WTC11 (cell line): ENCODE measurements around the gene ZFP69B. TPM values are rescaled to one million over a fixed set of nuclear protein-coding genes. Genes with fewer than 3 reads are reported as not detected.
"Not testable (repeated sequence)": the region's sequence is repeated elsewhere in the genome, so short reads cannot be mapped to it uniquely, and the experiment has no call there.

Experiments used
- ATAC-seq: fragments of 200-7000 bp; cut with Tn5 transposase; 2 replicates; pipeline ENCODE4 v1.10.0; 2021; ENCODE audit warnings: mild to moderate bottlenecking, moderate library complexity
- CTCF ChIA-PET: fragments of 300-600 bp; sonication (Branson Sonifier 250); formaldehyde crosslinking; loops from one replicate; lab custom pipeline; 2021; ENCODE audit warnings: antibody characterized with exemption; lab: Charles Lee
- POLR2A ChIA-PET: fragments of 350-600 bp; sonication (Branson Sonifier 250); formaldehyde crosslinking; loops from one replicate; lab custom pipeline; 2021; ENCODE audit warnings: antibody characterized with exemption; lab: Charles Lee
- DNase-seq: peaks from one replicate; pipeline ENCODE4 v3.0.0; 2021; ENCODE audit warnings: low spot score
- H3K27ac Mint-ChIP-seq: 2 replicates; pipeline ENCODE4 v1.8.0; 2021; ENCODE audit warnings: mixed read lengths
- H3K27me3 Mint-ChIP-seq: 2 replicates; pipeline ENCODE4 v1.8.0; 2021; ENCODE audit warnings: low read depth, mild to moderate bottlenecking, moderate library complexity, mixed read lengths
- H3K36me3 Mint-ChIP-seq: 2 replicates; pipeline ENCODE4 v1.8.0; 2021; ENCODE audit warnings: mixed read lengths
- H3K4me1 Mint-ChIP-seq: 2 replicates; pipeline ENCODE4 v1.8.0; 2022; ENCODE audit warnings: mixed read lengths
- H3K4me3 Mint-ChIP-seq: 2 replicates; pipeline ENCODE4 v1.8.0; 2021; ENCODE audit warnings: mild to moderate bottlenecking, moderate library complexity, mixed read lengths
- H3K9me3 Mint-ChIP-seq: 2 replicates; pipeline ENCODE4 v1.8.0; 2021; ENCODE audit warnings: mixed read lengths
- ELF4 ChIP-seq: sonication (generic); formaldehyde crosslinking; IDR thresholded peaks from 2 replicates; pipeline ENCODE4 v1.8.1; 2022; ENCODE audit warnings: low read depth, mild to moderate bottlenecking, moderate library complexity, missing genetic modification reagents
- EMX1 ChIP-seq: fragments of 250-450 bp; sonication (Bioruptor Pico); IDR thresholded peaks from 2 replicates; pipeline ENCODE4 v1.8.0; 2021; ENCODE audit warnings: mild to moderate bottlenecking
- GTF2I ChIP-seq: fragments of 250-450 bp; sonication (Bioruptor Pico); conservative IDR thresholded peaks from 2 replicates; pipeline ENCODE4 v1.4.0; 2021; ENCODE audit warnings: mild to moderate bottlenecking
- JAZF1 ChIP-seq: fragments of 250-450 bp; sonication (Bioruptor Pico); IDR thresholded peaks from 2 replicates; pipeline ENCODE4 v1.9.0; 2021; ENCODE audit warnings: moderate library complexity, mild to moderate bottlenecking, inconsistent platforms
- JUN ChIP-seq: sonication (generic); formaldehyde crosslinking; IDR thresholded peaks from 2 replicates; pipeline ENCODE4 v1.8.0; 2023; ENCODE audit warnings: mild to moderate bottlenecking, missing genetic modification reagents
- NR1H2 ChIP-seq: sonication (generic); formaldehyde crosslinking; IDR thresholded peaks from 2 replicates; pipeline ENCODE4 v1.9.0; 2021; ENCODE audit warnings: mild to moderate bottlenecking, moderate library complexity, missing genetic modification reagents
- OVOL2 ChIP-seq: fragments of 250-450 bp; sonication (Bioruptor Pico); IDR thresholded peaks from 2 replicates; pipeline ENCODE4 v1.9.0; 2021; ENCODE audit warnings: mild to moderate bottlenecking, borderline replicate concordance
- ZNF138 ChIP-seq: sonication (generic); formaldehyde crosslinking; conservative IDR thresholded peaks from 2 replicates; pipeline ENCODE4 v1.8.1; 2022; ENCODE audit warnings: mild to moderate bottlenecking, moderate library complexity, missing genetic modification reagents
- ZNF263 ChIP-seq: sonication (generic); formaldehyde crosslinking; IDR thresholded peaks from 2 replicates; pipeline ENCODE4 v1.8.1; 2022; ENCODE audit warnings: low read depth, mild to moderate bottlenecking, moderate library complexity, missing genetic modification reagents
- ZNF416 ChIP-seq: fragments of 250-450 bp; sonication (Bioruptor Pico); IDR thresholded peaks from 2 replicates; pipeline ENCODE4 v1.9.0; 2021; ENCODE audit warnings: mild to moderate bottlenecking, inconsistent platforms
- total RNA-seq: library from RNA; stranded (reverse); gene quantifications from 3 replicates; pipeline ENCODE4 v1.2.3, GENCODE V29; 2021
- TF ChIP-seq, protein P1 (sequence below): fragments of 250-450 bp; sonication (Bioruptor Pico); IDR thresholded peaks from 2 replicates; pipeline ENCODE4 v2.1.2; 2022; ENCODE audit warnings: mild to moderate bottlenecking, moderate library complexity
- TF ChIP-seq, protein P2 (sequence below): sonication (generic); formaldehyde crosslinking; IDR thresholded peaks from 2 replicates; pipeline ENCODE4 v1.8.0; 2022; ENCODE audit warnings: mild to moderate bottlenecking, missing genetic modification reagents
- TF ChIP-seq, protein P3 (sequence below): sonication (generic); formaldehyde crosslinking; IDR thresholded peaks from 2 replicates; pipeline ENCODE4 v1.8.1; 2022; ENCODE audit warnings: missing genetic modification reagents, borderline replicate concordance
- TF ChIP-seq, protein P4 (sequence below): sonication (generic); formaldehyde crosslinking; IDR thresholded peaks from 2 replicates; pipeline ENCODE4 v1.8.0; 2022; ENCODE audit warnings: mild to moderate bottlenecking, missing genetic modification reagents
- TF ChIP-seq, protein P5 (sequence below): sonication (generic); formaldehyde crosslinking; IDR thresholded peaks from 2 replicates; pipeline ENCODE4 v1.8.1; 2023; ENCODE audit warnings: mild to moderate bottlenecking, missing genetic modification reagents, moderate library complexity
- TF ChIP-seq, protein P6 (sequence below): sonication (generic); formaldehyde crosslinking; IDR thresholded peaks from 2 replicates; pipeline ENCODE4 v1.8.0; 2023; ENCODE audit warnings: missing genetic modification reagents
- TF ChIP-seq, protein P7 (sequence below): sonication (generic); formaldehyde crosslinking; IDR thresholded peaks from 2 replicates; pipeline ENCODE4 v1.8.0; 2023; ENCODE audit warnings: mild to moderate bottlenecking, missing genetic modification reagents

Gene ZFP69B
- total RNA-seq, 1 experiment from 2014 or later = 8.2 TPM

DNA sequence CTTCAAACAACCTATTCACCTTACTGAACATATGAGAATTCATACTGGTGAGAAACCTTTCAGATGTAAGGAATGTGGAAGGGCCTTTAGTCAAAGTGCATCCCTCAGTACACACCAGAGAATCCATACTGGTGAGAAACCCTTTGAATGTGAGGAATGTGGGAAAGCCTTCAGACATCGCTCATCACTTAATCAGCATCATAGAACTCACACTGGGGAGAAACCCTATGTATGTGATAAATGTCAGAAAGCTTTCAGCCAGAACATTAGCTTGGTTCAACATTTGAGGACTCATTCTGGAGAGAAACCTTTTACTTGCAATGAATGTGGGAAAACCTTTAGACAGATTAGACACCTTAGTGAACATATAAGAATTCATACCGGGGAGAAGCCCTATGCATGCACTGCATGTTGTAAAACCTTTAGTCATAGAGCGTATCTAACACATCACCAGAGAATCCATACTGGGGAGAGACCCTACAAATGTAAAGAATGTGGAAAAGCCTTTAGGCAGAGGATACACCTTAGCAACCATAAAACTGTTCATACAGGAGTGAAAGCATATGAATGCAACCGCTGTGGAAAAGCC is 45.1 kb downstream of the ZFP69B start:
- no peaks in the 10 kb centered on the region for H3K27me3 Mint-ChIP-seq
- no peaks in the 10 kb centered on the region for H3K4me1 Mint-ChIP-seq
- CTCF ChIA-PET = interaction anchor here (0.6 kb wide), 1 partner anchor 874 kb away, joined by 3 read pairs; no protein-coding TSS in a partner anchor
- TF ChIP-seq, protein P1, sequence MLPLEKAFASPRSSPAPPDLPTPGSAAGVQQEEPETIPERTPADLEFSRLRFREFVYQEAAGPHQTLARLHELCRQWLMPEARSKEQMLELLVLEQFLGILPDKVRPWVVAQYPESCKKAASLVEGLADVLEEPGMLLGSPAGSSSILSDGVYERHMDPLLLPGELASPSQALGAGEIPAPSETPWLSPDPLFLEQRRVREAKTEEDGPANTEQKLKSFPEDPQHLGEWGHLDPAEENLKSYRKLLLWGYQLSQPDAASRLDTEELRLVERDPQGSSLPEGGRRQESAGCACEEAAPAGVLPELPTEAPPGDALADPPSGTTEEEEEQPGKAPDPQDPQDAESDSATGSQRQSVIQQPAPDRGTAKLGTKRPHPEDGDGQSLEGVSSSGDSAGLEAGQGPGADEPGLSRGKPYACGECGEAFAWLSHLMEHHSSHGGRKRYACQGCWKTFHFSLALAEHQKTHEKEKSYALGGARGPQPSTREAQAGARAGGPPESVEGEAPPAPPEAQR (CRISPR knock-in tag) = no peak
- TF ChIP-seq, protein P2, sequence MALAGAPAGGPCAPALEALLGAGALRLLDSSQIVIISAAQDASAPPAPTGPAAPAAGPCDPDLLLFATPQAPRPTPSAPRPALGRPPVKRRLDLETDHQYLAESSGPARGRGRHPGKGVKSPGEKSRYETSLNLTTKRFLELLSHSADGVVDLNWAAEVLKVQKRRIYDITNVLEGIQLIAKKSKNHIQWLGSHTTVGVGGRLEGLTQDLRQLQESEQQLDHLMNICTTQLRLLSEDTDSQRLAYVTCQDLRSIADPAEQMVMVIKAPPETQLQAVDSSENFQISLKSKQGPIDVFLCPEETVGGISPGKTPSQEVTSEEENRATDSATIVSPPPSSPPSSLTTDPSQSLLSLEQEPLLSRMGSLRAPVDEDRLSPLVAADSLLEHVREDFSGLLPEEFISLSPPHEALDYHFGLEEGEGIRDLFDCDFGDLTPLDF = no peak
- TF ChIP-seq, protein P3, sequence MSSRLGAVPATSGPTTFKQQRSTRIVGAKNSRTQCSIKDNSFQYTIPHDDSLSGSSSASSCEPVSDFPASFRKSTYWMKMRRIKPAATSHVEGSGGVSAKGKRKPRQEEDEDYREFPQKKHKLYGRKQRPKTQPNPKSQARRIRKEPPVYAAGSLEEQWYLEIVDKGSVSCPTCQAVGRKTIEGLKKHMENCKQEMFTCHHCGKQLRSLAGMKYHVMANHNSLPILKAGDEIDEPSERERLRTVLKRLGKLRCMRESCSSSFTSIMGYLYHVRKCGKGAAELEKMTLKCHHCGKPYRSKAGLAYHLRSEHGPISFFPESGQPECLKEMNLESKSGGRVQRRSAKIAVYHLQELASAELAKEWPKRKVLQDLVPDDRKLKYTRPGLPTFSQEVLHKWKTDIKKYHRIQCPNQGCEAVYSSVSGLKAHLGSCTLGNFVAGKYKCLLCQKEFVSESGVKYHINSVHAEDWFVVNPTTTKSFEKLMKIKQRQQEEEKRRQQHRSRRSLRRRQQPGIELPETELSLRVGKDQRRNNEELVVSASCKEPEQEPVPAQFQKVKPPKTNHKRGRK = no peak
- TF ChIP-seq, protein P4, sequence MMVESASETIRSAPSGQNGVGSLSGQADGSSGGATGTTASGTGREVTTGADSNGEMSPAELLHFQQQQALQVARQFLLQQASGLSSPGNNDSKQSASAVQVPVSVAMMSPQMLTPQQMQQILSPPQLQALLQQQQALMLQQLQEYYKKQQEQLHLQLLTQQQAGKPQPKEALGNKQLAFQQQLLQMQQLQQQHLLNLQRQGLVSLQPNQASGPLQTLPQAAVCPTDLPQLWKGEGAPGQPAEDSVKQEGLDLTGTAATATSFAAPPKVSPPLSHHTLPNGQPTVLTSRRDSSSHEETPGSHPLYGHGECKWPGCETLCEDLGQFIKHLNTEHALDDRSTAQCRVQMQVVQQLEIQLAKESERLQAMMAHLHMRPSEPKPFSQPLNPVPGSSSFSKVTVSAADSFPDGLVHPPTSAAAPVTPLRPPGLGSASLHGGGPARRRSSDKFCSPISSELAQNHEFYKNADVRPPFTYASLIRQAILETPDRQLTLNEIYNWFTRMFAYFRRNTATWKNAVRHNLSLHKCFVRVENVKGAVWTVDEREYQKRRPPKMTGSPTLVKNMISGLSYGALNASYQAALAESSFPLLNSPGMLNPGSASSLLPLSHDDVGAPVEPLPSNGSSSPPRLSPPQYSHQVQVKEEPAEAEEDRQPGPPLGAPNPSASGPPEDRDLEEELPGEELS = no peak
- TF ChIP-seq JUN = no peak
- no peak for TF ChIP-seq ZNF416 (CRISPR knock-in tag)
- TF ChIP-seq, protein P5, sequence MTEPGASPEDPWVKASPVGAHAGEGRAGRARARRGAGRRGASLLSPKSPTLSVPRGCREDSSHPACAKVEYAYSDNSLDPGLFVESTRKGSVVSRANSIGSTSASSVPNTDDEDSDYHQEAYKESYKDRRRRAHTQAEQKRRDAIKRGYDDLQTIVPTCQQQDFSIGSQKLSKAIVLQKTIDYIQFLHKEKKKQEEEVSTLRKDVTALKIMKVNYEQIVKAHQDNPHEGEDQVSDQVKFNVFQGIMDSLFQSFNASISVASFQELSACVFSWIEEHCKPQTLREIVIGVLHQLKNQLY (CRISPR knock-in tag) = no peak
- TF ChIP-seq ZNF138 (CRISPR knock-in tag) = no peak
- no peak for TF ChIP-seq EMX1
- no peak for TF ChIP-seq NR1H2 (CRISPR knock-in tag)
- no peak for TF ChIP-seq ZNF263 (CRISPR knock-in tag)
- no peak for TF ChIP-seq GTF2I (CRISPR knock-in tag)
- TF ChIP-seq JAZF1 (CRISPR knock-in tag) = no peak
- TF ChIP-seq, protein P6, sequence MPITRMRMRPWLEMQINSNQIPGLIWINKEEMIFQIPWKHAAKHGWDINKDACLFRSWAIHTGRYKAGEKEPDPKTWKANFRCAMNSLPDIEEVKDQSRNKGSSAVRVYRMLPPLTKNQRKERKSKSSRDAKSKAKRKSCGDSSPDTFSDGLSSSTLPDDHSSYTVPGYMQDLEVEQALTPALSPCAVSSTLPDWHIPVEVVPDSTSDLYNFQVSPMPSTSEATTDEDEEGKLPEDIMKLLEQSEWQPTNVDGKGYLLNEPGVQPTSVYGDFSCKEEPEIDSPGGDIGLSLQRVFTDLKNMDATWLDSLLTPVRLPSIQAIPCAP (CRISPR knock-in tag) = no peak
- no peak for TF ChIP-seq OVOL2 (CRISPR knock-in tag)
- TF ChIP-seq, protein P7, sequence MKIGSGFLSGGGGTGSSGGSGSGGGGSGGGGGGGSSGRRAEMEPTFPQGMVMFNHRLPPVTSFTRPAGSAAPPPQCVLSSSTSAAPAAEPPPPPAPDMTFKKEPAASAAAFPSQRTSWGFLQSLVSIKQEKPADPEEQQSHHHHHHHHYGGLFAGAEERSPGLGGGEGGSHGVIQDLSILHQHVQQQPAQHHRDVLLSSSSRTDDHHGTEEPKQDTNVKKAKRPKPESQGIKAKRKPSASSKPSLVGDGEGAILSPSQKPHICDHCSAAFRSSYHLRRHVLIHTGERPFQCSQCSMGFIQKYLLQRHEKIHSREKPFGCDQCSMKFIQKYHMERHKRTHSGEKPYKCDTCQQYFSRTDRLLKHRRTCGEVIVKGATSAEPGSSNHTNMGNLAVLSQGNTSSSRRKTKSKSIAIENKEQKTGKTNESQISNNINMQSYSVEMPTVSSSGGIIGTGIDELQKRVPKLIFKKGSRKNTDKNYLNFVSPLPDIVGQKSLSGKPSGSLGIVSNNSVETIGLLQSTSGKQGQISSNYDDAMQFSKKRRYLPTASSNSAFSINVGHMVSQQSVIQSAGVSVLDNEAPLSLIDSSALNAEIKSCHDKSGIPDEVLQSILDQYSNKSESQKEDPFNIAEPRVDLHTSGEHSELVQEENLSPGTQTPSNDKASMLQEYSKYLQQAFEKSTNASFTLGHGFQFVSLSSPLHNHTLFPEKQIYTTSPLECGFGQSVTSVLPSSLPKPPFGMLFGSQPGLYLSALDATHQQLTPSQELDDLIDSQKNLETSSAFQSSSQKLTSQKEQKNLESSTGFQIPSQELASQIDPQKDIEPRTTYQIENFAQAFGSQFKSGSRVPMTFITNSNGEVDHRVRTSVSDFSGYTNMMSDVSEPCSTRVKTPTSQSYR (CRISPR knock-in tag) = no peak
- TF ChIP-seq ELF4 = no peak
- H3K4me3 Mint-ChIP-seq = no peak overlapping the region
- no peak overlapping the region for H3K27ac Mint-ChIP-seq
- peaks cover 66% of the 10 kb centered on the region for H3K36me3 Mint-ChIP-seq
- peaks cover 51% of the 10 kb centered on the region for H3K9me3 Mint-ChIP-seq
- POLR2A ChIA-PET = no interaction called here
- no peak for DNase-seq
- no peak for ATAC-seq

DNA sequence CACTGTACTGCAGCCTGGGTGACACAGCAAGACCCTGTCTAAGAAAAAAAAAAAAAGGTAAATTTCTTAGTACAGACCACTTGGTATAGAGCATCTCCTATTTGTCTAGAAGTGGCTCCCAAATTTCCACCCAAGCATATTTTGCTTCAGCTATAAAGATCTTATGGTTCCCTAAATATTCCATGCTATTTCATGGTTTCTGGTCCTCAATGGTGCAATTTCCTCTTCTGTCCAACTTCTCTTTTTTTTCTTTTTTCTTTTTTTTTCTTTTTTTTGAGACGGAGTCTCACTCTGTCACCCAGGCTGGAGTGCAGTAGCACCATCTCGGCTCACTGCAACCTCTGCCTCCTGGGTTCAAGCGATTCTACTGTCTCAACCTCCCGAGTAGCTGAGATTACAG is 52.4 kb downstream of the ZFP69B start:
- H3K27ac Mint-ChIP-seq, H3K4me1 Mint-ChIP-seq, ATAC-seq, DNase-seq, POLR2A ChIA-PET, CTCF ChIA-PET, H3K27me3 Mint-ChIP-seq, H3K4me3 Mint-ChIP-seq: not testable (repeated sequence)
- Mint-ChIP-seq H3K9me3 (peaks cover 47% of the 10 kb centered on the region), H3K36me3 (peaks cover 33% of the 10 kb centered on the region)
